ENCODE results near the gene MORC2.

MORC2 gene

DNA sequence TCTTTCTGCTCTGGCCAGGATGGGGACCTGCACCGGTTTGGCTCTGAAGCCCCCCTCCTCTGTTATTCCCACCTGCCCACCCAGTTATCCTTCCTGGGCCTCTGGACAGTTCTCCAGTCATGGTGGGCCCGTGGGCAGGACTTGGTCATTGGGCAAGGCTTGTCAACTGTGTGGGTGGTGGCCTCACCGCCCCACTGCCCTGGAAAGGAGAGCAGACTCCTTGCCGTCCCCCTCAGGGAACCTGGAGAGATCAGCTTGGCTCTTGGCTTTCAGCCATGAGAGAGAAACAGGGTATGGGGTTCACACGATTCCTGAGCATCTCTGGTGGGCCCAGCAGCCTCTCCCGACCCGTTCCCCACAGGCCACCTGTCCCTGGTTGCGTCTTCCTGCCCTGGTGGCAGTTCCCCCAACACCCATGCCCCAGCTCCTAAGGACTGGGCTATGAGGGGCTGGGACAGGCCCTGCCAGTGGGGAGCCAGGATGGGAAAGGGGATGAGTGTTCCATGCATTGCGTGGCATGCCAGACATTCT is 92.3 kb downstream of the MORC2 start:
- H3K27me3 Mint-ChIP-seq, result no peaks in the 10 kb centered on the region
- no peaks in the 10 kb centered on the region for H3K9me3 Mint-ChIP-seq
- H3K36me3 Mint-ChIP-seq (ENCODE audit: low read depth), result no peaks in the 10 kb centered on the region
- H3K27ac Mint-ChIP-seq, result no peak overlapping the region
- no peak overlapping the region for H3K4me3 Mint-ChIP-seq
- intact Hi-C loops (cut with micrococcal nuclease), result no loop called here
- no peaks in the 10 kb centered on the region for H3K4me1 Mint-ChIP-seq (ENCODE audit: low read depth)

- H3K4me3 Mint-ChIP-seq, result no peak overlapping the region
- intact Hi-C loops (cut with micrococcal nuclease), result no loop called here
- H3K36me3 Mint-ChIP-seq (ENCODE audit: low read depth), result no peaks in the 10 kb centered on the region
- H3K9me3 Mint-ChIP-seq, result no peaks in the 10 kb centered on the region
- no peaks in the 10 kb centered on the region for H3K4me1 Mint-ChIP-seq (ENCODE audit: low read depth)
- H3K27ac Mint-ChIP-seq, result no peak overlapping the region
- H3K27me3 Mint-ChIP-seq, result no peaks in the 10 kb centered on the region
Observed at GRCh38 chr22:30875481-30876215, 92.9 kb downstream of the MORC2 start.
